Measurements from ENCODE around the gene PARD6B.
A peak's percentile ranks its signal among the peaks of the same experiment; 100 is the strongest.
"Not testable (repeated sequence)": the region's sequence is repeated elsewhere in the genome, so short reads cannot be mapped to it uniquely, and the experiment has no call there.

PARD6B gene

GRCh38 chr20:50703651-50704438 lies 27.5 kb upstream of the PARD6B start:
- DNase-seq: not testable (repeated sequence)

- no peak for DNase-seq
Measured at GRCh38 chr20:50704514-50704913, 26.9 kb upstream of the PARD6B start.

GRCh38 chr20:50704971-50705370 lies 26.4 kb upstream of the PARD6B start:
- DNase-seq: no peak

- DNase-seq: no peak
Measured at GRCh38 chr20:50708845-50709635, 22.3 kb upstream of the PARD6B start.

- DNase-seq: peak; percentile 58
Measured at GRCh38 chr20:50709636-50709973, 21.8 kb upstream of the PARD6B start.

- DNase-seq: no peak
Measured at GRCh38 chr20:50710492-50711063, 20.8 kb upstream of the PARD6B start.

GRCh38 chr20:50711113-50711825 lies 20.1 kb upstream of the PARD6B start:
- DNase-seq: no peak

GRCh38 chr20:50712771-50713656 lies 18.4 kb upstream of the PARD6B start:
- no peak for DNase-seq

- DNase-seq: no peak
Measured at GRCh38 chr20:50713657-50714101, 17.7 kb upstream of the PARD6B start.

- not testable (repeated sequence) for DNase-seq
Measured at GRCh38 chr20:50714426-50714825, 17.0 kb upstream of the PARD6B start.

- no peak for DNase-seq
Measured at GRCh38 chr20:50715694-50716093, 15.7 kb upstream of the PARD6B start.

GRCh38 chr20:50716518-50716917 lies 14.9 kb upstream of the PARD6B start:
- no peak for DNase-seq

- DNase-seq: no peak
Measured at GRCh38 chr20:50717312-50717711, 14.1 kb upstream of the PARD6B start.

- DNase-seq: no peak
Measured at GRCh38 chr20:50717974-50718761, 13.2 kb upstream of the PARD6B start.

- no peak for DNase-seq
Measured at GRCh38 chr20:50719328-50719727, 12.1 kb upstream of the PARD6B start.

- DNase-seq: no peak
Measured at GRCh38 chr20:50720026-50720425, 11.4 kb upstream of the PARD6B start.

GRCh38 chr20:50720582-50720981 lies 10.8 kb upstream of the PARD6B start:
- DNase-seq: no peak

GRCh38 chr20:50721881-50722281 lies 9.5 kb upstream of the PARD6B start:
- no peak for DNase-seq

GRCh38 chr20:50722424-50723155 lies 8.8 kb upstream of the PARD6B start:
- DNase-seq: no peak

GRCh38 chr20:50723672-50724071 lies 7.7 kb upstream of the PARD6B start:
- no peak for DNase-seq

Measured in left hindlimb (tissue), 1 donor.